NCI-H2196 (cell line): ENCODE results near the gene GGACT.

Source experiments
- DNase-seq: peaks from one replicate; lab custom pipeline; 2025; ENCODE audit not compliant: unreplicated experiment; lab: John Stamatoyannopoulos, UW

Gene GGACT

DNA sequence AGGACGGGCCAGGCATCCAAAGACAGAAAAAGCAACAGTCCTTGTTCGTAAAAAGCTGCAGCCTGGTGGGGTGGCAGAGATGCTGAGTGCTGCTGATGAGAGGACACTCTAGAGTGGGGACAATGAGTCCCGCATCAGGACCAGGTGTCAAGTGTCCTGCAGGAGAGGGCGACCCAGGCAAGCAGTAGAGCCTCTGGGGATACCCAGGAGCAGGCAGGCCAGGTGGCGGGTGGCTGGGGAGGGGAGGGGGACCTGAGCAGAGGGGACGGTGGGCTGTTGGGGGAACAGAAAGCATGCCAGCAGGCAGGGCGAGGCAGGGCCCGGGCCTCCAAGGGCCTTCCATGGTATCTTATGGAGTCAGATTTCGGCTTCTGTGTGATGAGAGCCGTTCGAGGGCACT is 35.8 kb downstream of the GGACT start:
- no peak for DNase-seq

- DNase-seq: no peak
These were observed 39.3 kb downstream of the GGACT start for GRCh38 chr13:100549316-100549715.

GRCh38 chr13:100547791-100548201 is 40.8 kb downstream of the GGACT start:
- no peak for DNase-seq

DNA sequence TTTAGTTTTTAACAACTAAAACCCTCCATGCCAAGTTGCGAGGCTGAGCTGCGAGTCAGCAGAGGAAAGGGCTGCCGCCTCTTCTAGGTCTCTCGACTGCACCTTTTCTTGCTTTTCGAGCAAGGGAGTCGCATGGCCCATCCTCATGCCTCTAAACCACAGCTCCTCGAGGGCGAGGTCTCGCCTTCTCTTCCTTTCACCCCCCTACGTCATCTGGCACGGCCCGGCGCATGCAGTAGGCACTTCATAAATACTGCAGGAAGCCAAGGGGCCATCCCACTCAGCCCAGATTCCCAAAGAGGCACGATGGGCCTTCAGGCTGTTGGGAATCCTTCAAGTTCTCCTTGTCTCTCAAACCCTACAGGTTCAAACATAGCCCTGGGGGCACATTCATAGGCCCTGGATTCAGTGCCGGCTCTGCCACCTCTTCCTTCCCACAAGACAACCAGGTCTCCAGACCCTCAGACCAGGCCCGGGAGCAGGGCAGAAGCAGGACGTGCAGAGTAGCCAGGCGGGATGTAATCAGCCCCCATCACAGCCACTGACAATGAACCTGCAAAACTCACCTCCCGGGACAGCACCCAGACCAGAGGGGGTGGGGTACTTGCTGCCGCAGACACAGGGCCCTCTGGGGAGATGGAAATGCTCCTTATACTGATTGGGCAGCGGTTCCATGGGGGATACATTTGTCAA is 41.7 kb downstream of the GGACT start:
- DNase-seq: no peak

DNA sequence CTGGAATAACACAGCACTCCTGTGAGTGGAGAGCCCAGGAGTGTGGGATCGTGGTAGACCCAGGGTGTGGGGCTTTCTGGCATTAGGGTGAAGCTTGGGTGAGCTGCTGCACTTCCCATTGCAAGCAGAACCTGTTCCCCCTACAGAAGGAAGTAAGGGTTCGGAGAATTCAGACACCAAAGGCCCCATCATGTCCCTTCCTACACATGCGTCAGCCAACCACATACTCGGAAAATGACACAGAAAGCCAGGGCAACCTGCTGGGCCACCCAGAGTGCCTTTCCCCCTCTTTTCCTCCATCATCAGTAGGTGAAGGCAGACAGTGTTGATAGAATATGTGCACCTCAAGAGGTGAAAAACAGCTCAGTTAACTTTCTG is 42.9 kb downstream of the GGACT start:
- DNase-seq: no peak

DNA sequence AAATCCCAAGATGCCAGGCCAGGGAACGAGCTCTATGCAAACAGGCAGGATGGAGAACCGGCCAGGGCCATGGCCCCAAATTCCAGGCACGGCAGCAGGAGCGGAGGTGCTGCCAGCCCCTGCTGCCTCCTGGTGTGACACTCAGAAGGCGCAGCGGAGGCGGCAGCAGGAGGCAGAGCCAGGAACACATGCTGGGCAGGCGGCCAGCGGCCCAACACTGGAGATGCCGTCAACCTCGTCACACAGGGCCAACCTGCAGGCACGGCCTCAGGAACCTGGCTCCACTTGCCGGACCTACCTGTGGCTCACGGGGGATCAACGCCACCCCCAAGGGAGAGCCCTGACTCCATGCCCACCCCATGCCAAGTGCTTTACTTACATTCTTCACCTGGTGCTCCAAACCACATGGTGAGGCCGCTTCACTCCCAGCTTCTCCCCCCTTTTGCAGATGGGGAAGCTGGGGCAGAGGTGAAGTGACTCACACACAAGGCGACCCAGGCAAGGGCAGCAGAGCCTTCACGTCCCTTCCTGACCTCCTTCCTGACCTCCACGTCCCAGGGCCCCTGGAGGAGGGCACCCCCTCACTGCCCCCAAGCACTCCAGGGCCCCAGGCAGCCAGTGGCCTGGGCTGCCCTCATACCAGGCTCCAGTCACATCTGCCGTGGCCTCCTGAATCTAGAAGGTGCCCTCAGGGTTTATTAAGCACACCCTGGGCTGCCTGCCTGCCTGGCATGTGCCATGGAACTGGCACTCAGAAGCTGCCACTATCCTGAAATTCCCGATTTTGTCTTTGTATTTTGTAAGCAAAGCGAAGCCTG is 43.5 kb downstream of the GGACT start:
- no peak for DNase-seq

GRCh38 chr13:100543872-100544602 is 44.6 kb downstream of the GGACT start:
- no peak for DNase-seq

GRCh38 chr13:100542826-100543156 is 45.8 kb downstream of the GGACT start:
- DNase-seq: no peak

DNA sequence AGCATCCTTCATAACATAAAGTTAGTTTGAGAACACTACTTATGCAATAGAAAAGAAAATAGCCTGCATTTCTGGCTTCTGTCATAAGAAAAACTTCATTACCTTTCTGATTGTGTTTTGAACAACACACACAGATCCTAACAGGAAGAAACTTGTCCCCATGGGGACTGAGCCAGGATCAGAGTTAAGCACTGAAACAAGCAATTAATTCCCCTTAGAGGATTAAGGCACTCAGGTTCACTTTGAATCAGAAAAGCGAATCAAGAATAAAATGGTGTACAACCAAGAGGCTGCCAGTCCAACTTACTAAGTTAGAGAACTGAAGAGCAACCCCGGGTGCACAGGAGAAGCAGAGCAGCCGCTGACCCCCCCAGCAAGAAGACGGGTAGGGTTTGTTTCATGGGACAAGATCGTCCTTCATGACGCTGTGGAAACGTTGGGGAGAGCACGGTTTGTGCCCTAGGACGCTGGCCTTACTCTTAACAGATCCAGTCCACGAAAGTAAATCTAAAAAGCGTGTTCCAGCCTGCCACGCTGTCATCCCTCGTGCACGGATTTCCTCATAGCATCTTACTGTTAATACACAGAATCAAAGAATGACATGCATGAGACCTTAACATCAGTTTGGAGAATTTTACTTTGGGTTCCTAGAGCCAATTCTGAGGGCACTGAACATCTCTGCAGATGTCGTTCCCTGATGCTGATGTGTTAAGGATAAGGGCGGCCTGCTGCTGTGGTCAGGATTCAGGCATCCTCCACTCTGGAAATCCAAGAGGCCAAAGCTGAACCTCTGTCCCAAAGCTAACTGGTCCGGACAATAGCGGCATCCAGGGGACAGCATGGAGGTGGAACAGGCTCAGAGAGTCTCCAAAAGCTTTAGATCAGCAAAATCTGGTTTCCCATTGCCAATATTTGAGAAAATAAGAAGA is 46.4 kb downstream of the GGACT start:
- DNase-seq: no peak

DNA sequence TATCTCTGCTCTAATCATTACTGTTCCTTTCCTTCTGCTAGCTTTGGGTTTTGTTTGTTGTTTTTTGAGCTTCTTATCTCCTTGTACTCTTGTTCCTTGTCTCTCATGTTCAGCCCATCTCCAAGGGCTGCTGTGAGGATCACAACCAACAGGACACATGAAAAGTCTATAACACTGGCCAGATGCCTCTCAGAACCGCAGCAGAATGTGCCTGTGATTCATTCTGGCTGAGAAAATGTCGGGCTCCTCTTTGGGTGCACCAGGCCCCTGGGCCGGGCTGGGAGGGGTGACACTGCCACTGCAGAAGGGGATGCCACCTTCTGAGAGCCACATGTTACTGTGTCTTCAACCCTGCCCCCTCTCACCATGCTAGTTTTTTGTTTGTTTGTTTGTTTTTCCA is 48.0 kb downstream of the GGACT start:
- no peak for DNase-seq

DNA sequence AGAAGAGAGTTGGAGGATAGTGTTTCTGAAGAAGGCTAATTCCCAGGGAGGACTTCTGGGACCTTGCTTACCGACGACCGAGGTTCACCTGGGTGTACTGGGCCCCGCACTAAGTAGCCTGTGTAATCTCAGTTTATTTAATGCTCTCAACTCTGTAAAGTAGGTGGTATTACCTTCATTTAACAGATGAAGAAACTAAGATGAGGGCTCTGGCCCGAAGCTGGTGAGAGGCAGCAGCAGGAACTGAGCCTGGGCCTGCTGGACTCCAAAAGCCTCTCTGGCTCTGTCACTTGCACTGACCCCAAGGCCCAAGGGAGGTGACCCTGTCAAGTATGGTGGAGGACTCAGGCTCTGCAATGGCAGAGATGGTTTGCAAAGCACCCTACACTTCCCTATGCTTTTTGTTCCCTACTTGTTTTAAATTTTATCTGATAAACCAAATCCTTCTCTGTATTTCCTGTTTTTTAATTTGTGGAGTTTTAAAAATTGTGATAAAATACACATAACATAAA is 50.6 kb downstream of the GGACT start:
- no peak for DNase-seq

DNA sequence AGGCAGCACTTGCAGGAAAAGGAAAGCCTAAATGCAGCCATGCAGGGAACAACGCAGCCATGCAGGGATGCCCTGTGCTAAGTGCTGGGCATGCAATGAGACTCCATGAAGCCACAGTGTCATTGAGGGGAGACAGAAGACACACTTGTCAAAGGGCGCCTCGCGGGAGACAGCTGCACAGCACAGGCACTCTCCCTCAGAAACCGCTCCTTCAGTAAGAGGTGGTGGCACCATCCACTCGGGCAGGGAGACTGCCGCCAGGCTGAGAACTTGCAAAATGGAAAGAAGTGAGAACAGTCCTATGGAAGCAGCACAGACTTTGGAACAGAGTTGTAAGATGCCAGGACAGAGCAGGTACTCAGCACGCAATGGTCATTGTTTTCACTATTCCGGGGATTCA is 51.1 kb downstream of the GGACT start:
- DNase-seq: no peak

DNA sequence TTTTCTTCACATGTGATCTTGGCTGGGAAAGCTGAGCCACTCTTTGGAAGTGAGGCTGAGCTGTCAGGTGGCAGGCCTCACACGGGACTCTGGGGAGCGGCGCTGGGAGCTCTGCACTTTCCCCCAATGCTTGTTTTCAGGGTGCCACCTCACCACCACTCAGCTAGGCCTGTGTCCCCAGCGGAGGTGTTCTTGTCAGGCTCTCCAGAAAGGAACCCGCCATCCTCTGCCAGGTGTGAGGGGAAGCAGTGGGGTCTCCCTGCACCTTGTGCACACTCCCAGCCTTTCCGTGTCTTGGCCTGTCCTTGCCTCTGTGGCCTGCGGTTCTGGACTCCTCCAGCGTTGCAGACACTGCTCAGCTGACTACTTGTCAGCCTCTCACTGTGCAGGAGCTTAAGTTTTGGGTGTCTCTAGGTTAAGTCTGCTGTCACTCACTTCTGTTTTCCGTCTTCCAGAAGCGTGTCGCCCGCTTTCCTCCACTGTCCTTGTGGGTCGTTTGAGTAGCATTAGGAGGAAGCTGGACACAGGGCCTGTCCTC is 51.9 kb downstream of the GGACT start:
- DNase-seq: no peak

DNA sequence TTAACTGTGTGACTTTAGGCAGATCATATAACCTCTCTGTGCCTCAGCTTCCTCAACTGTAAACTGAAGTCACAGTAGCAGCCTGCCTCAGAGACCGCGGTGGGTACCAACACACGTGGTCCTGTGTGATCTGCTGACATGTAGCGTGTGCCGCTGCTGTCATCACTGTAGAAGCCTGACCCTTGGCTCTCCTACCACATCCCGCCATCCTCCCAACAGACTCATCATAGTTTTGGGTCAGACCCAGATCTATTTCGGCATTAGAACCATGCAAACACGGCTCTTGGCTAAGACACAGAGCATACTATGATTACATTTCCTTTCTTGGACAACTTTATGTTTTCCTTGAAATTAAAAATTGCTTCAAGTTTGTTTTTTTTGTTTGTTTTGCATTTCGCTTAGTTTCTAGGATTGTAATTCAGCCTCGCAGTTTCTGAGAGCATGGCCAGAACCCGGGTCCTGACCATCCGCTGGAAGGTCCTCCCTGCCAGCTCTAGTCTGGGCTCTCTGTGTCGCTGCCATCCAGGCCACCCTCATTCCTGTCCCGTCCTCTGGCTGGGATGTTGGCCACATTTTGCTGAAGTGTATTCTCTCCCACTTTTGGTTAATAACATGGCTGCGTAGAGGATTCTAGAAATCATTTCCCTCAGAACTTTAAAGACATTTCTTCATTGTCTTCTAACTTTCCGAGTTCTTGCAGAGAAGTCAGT is 53.0 kb downstream of the GGACT start:
- DNase-seq: no peak

DNA sequence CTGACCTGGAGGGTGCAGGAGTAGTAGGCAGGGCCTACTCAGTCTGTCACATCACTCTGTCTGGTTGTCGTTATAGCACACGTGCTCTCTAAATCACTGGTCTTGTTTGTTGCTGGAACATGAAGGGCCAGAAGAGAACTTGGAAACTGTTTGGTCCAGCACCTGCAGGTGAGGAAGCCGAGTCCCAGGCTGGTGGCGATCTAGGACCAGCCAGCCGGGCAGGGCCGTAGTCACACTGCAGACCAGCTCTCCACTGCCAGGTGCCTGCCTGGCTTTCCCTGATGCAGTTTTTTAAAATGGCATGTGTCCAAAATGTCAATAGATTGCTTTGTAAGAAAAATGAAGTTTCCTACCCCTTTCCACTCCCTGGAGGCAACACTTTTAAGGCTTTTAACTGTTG is 53.7 kb downstream of the GGACT start:
- no peak for DNase-seq

DNA sequence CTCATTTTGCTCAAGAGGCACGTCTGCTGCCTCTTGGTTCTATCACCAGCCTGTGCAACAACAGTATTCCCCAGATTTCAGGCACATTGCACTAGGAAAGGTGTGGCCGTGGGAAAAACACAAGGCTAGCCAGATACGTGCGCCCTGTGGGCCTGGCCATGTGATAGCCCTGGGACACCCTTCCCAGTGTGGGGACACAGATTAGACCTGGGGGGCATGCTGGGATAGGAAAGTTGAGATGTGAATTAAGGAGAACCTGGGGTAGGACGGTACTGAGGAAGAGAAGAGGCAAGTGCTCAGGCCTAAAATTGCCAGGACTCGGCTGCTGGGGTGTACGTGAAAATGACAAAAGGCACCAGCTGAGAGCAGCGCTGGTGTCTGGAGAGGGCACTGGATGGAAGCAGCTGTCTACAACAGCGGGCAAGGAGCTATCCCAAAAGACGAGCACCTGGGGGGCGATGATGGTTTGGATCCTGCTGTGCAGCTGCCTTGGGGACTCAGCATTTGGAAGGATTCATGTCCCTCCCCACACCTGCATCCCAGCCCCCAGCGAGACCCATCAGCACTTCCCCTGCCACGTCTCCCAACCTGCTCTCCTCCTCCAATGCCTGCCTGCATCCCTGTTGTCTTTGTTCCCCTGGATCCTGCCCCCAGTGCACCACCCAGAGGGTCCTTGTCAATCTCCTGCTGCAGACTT is 54.3 kb downstream of the GGACT start:
- DNase-seq: no peak

DNA sequence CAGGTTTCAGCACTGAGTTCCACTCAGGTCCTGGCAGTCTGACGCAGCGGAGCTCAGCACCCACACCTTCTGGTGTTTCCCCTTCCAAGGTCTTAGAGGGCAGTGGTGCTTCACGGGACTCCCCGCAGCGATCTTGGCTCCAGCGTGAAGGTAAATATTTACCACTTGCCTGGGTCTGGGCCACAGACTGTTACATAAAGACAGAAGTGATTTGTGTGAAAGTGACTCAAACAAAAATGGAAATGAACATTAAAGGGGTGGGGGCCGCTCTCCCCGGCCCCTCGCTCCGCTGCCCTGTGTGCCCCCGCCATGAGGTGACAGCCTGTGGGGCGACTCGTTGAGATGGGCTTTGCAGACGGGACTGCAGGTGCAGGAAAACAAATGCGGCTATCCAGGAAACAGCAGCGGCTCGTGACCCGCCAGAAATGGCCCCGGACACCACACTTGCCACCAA is 55.0 kb downstream of the GGACT start:
- DNase-seq: peak; percentile 52

DNA sequence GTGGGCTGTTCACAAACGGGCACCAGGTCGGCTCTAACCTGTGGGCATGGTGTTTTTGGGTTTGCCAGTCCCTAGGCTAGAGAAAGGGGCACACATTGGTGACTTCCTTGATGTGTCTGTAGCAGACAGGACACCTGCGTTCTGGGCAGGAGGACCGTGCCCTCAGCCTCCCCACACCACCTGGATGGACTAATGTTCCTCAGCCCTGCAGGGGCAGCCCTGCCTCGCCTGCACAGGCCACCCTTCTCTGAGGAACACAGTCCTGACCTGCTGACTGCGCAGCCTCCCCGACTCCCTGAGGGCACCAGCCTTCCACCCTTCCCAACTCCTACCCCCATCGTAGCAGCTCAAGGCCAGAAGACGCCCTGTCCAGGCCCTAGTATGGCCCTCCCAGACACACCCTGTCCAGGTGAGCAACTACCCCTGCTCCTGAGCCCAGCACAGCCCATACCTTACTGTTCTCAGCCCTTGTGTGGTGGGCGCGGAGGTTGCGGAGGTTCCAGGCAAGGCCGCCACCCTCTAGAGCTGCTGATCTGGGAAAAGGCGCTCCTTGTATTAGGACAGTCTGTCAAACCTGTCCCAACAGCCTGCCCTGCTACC is 55.7 kb downstream of the GGACT start:
- DNase-seq: no peak
